Activated B cell treated with CpG ODN at 0.5 μM for 24 hours (primary cell): ENCODE data around the gene CNTNAP2. TPM values are rescaled to one million over a fixed set of nuclear protein-coding genes. Genes with fewer than 3 reads are reported as not detected.

Source experiments
- ATAC-seq: fragments of 200-7000 bp; cut with Tn5 transposase; one replicate; pipeline ENCODE4 v1.10.0; 2021; ENCODE audit warnings: low read depth, mild to moderate bottlenecking, moderate library complexity
- CTCF ChIA-PET: fragments of 350-600 bp; sonication (Branson Sonifier 250); formaldehyde crosslinking; loops from one replicate; lab custom pipeline; 2021; ENCODE audit warnings: antibody characterized with exemption; lab: Charles Lee
- POLR2A ChIA-PET: fragments of 350-600 bp; sonication (Branson Sonifier 250); formaldehyde crosslinking; loops from one replicate; lab custom pipeline; 2021; ENCODE audit warnings: antibody characterized with exemption; lab: Charles Lee
- DNase-seq: peaks from one replicate; pipeline ENCODE4 v3.0.0; 2022
- H3K27ac Mint-ChIP-seq: one replicate; pipeline ENCODE4 v1.8.0; 2020; ENCODE audit warnings: mixed read lengths
- H3K27me3 Mint-ChIP-seq: one replicate; pipeline ENCODE4 v1.8.0; 2021; ENCODE audit warnings: mixed read lengths
- H3K36me3 Mint-ChIP-seq: one replicate; pipeline ENCODE4 v1.8.0; 2021; ENCODE audit warnings: low read depth, mixed read lengths
- H3K4me1 Mint-ChIP-seq: one replicate; pipeline ENCODE4 v1.8.0; 2021; ENCODE audit warnings: mixed read lengths
- H3K4me3 Mint-ChIP-seq: one replicate; pipeline ENCODE4 v1.8.0; 2020; ENCODE audit warnings: mild to moderate bottlenecking, mixed read lengths
- H3K9me3 Mint-ChIP-seq: one replicate; pipeline ENCODE4 v1.8.0; 2020; ENCODE audit warnings: mixed read lengths
- intact Hi-C: fragments of 100-400 bp; cut with micrococcal nuclease; formaldehyde crosslinking; loops from one replicate; pipeline ENCODE4 v1.15.1; 2024
- total RNA-seq: library from RNA; stranded (reverse); gene quantifications from 2 replicates; pipeline ENCODE4 v1.2.3, GENCODE V29; 2022
- TF ChIP-seq, protein P1 (sequence below): fragments of 200-600 bp; IDR thresholded peaks from one replicate; pipeline ENCODE4 v1.8.0; 2022; ENCODE audit warnings: antibody characterized with exemption, mild to moderate bottlenecking

The CNTNAP2 gene
- total RNA-seq, 1 donor from 2014 or later: 0.84 TPM

DNA sequence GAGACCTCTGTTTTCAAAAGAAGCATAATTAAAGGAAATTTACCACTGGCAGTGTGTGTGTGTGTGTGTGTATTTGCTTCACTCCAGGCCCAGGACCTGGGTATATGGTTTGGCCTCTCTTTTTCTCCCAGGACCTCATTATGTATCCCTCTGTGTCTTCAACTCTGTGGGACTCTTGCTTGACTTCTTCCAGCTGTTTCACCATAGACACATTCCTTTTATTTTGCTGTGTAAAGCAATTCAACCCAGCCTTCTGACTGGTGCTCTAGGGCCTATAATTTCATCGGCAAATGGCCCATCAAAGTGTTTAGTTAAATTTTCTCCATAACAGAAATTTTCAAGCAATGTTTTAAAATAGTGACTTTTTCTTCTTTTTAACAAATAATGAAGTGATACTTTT is 954.3 kb downstream of the CNTNAP2 start:
- H3K27ac Mint-ChIP-seq: no peak overlapping the region
- POLR2A ChIA-PET: no interaction called here
- H3K36me3 Mint-ChIP-seq: no peaks in the 10 kb centered on the region
- ATAC-seq: no peak
- H3K9me3 Mint-ChIP-seq: peaks cover 5% of the 10 kb centered on the region
- CTCF ChIA-PET: no interaction called here
- TF ChIP-seq, protein P1, sequence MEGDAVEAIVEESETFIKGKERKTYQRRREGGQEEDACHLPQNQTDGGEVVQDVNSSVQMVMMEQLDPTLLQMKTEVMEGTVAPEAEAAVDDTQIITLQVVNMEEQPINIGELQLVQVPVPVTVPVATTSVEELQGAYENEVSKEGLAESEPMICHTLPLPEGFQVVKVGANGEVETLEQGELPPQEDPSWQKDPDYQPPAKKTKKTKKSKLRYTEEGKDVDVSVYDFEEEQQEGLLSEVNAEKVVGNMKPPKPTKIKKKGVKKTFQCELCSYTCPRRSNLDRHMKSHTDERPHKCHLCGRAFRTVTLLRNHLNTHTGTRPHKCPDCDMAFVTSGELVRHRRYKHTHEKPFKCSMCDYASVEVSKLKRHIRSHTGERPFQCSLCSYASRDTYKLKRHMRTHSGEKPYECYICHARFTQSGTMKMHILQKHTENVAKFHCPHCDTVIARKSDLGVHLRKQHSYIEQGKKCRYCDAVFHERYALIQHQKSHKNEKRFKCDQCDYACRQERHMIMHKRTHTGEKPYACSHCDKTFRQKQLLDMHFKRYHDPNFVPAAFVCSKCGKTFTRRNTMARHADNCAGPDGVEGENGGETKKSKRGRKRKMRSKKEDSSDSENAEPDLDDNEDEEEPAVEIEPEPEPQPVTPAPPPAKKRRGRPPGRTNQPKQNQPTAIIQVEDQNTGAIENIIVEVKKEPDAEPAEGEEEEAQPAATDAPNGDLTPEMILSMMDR: no peak
- no peak overlapping the region for H3K4me3 Mint-ChIP-seq
- intact Hi-C loops: no loop called here
- no peaks in the 10 kb centered on the region for H3K4me1 Mint-ChIP-seq
- DNase-seq: no peak
- H3K27me3 Mint-ChIP-seq: no peaks in the 10 kb centered on the region

GRCh38 chr7:147071536-147071935 is 954.9 kb downstream of the CNTNAP2 start:
- intact Hi-C loops: no loop called here
- TF ChIP-seq, protein P1: no peak
- CTCF ChIA-PET: no interaction called here

DNA sequence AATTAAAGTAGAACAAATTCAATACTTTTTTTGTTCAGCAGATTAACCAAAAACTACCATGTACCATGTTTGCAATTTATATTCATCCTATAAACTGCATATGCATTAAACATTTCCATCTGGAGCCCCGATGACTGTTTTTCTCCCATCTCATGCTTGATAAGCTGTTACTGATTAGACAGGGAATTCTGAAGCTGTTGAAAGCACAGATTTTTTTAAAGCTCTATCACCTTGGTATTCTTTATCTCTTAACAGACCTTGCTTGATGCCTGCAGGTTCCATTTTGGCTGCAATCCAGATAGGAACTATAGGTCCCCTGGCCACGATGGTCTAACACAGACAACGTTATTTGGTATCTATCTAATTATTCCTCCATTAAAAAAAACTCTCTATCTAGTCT is 961.7 kb downstream of the CNTNAP2 start:
- intact Hi-C loops: no loop called here
- no peaks in the 10 kb centered on the region for H3K36me3 Mint-ChIP-seq

More at GRCh38 chr7:147071536-147071935, 954.9 kb downstream of the CNTNAP2 start:
- H3K27me3 Mint-ChIP-seq: no peaks in the 10 kb centered on the region
- no peak overlapping the region for H3K4me3 Mint-ChIP-seq
- no peaks in the 10 kb centered on the region for H3K4me1 Mint-ChIP-seq
- no peak for DNase-seq
- no peaks in the 10 kb centered on the region for H3K36me3 Mint-ChIP-seq
- no peak overlapping the region for H3K27ac Mint-ChIP-seq
- POLR2A ChIA-PET: no interaction called here
- ATAC-seq: no peak
- peaks cover 5% of the 10 kb centered on the region for H3K9me3 Mint-ChIP-seq

DNA sequence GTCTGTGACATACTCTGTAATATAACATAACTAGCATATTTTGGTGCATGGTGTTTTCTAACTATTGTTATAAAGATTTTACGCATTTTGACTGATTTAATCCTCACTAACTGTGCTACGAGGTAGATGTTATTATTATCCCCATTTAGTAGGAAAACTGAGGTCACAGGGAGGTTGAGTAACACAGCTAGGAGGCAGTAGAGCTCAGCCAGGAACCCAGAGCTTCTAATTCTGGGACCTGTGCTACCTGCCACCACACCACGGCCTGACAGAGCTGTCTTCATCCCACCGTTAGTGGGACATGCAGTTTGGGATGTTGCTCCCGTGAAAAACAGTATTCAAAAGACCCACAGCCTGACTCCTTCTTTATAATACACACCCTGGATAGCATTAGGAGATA is 962.5 kb downstream of the CNTNAP2 start:
- CTCF ChIA-PET: no interaction called here
- no peaks in the 10 kb centered on the region for H3K36me3 Mint-ChIP-seq
- no peaks in the 10 kb centered on the region for H3K4me1 Mint-ChIP-seq
- H3K4me3 Mint-ChIP-seq: no peak overlapping the region
- TF ChIP-seq, protein P1: no peak
- H3K27ac Mint-ChIP-seq: no peak overlapping the region
- H3K27me3 Mint-ChIP-seq: no peaks in the 10 kb centered on the region
- H3K9me3 Mint-ChIP-seq: peaks cover under 1% of the 10 kb centered on the region
- POLR2A ChIA-PET: no interaction called here
- intact Hi-C loops: no loop called here
- ATAC-seq (no peak), DNase-seq (no peak)

More for the DNA sequence above, 961.7 kb downstream of the CNTNAP2 start:
- CTCF ChIA-PET: no interaction called here
- Mint-ChIP-seq H3K27me3 (no peaks in the 10 kb centered on the region), H3K27ac (no peak overlapping the region), H3K4me3 (no peak overlapping the region), H3K9me3 (peaks cover 4% of the 10 kb centered on the region), H3K4me1 (no peaks in the 10 kb centered on the region)
- TF ChIP-seq, protein P1: no peak
- ATAC-seq: no peak
- DNase-seq: no peak
- POLR2A ChIA-PET: no interaction called here

- H3K4me3 Mint-ChIP-seq: no peak overlapping the region
- no peaks in the 10 kb centered on the region for H3K36me3 Mint-ChIP-seq
- ChIA-PET POLR2A (no interaction called here), CTCF (no interaction called here)
- no peaks in the 10 kb centered on the region for H3K9me3 Mint-ChIP-seq
- no peak for ATAC-seq
- DNase-seq: no peak
- no peaks in the 10 kb centered on the region for H3K4me1 Mint-ChIP-seq
- intact Hi-C loops: no loop called here
- TF ChIP-seq, protein P1: no peak
- no peaks in the 10 kb centered on the region for H3K27me3 Mint-ChIP-seq
- no peak overlapping the region for H3K27ac Mint-ChIP-seq
Observed at GRCh38 chr7:147079921-147080420, 963.4 kb downstream of the CNTNAP2 start.
